Raji (cell line): ENCODE results near the gene SMAD3.

Experiments
- POLR2A ChIP-seq: IDR thresholded peaks from 2 replicates; pipeline ENCODE4 v1.6.1; 2011; ENCODE audit warnings: low read depth, low read length, control low read depth; ENCODE audit not compliant: insufficient read depth

Gene SMAD3

GRCh38 chr15:67198157-67198754 is 132.9 kb downstream of the SMAD3 start:
- no peak for TF ChIP-seq POLR2A

- no peak for TF ChIP-seq POLR2A
Observed at GRCh38 chr15:67199391-67199790, 134.0 kb downstream of the SMAD3 start.

- TF ChIP-seq POLR2A: no peak
Observed at GRCh38 chr15:67199881-67200763, 134.7 kb downstream of the SMAD3 start.

- no peak for TF ChIP-seq POLR2A
Observed at GRCh38 chr15:67201136-67201535, 135.7 kb downstream of the SMAD3 start.

- no peak for TF ChIP-seq POLR2A
Observed at GRCh38 chr15:67202091-67202490, 136.7 kb downstream of the SMAD3 start.

GRCh38 chr15:67202991-67203390 is 137.6 kb downstream of the SMAD3 start:
- TF ChIP-seq POLR2A: no peak

- TF ChIP-seq POLR2A: no peak
Observed at GRCh38 chr15:67207555-67208207, 142.3 kb downstream of the SMAD3 start.

- no peak for TF ChIP-seq POLR2A
Observed at GRCh38 chr15:67208396-67208795, 143.0 kb downstream of the SMAD3 start.

GRCh38 chr15:67210555-67211168 is 145.3 kb downstream of the SMAD3 start:
- no peak for TF ChIP-seq POLR2A

GRCh38 chr15:67212684-67213367 is 147.4 kb downstream of the SMAD3 start:
- TF ChIP-seq POLR2A: no peak

- no peak for TF ChIP-seq POLR2A
Observed at GRCh38 chr15:67215102-67215501, 149.7 kb downstream of the SMAD3 start.

- no peak for TF ChIP-seq POLR2A
Observed at GRCh38 chr15:67216859-67217258, 151.5 kb downstream of the SMAD3 start.

- no peak for TF ChIP-seq POLR2A
Observed at GRCh38 chr15:67218428-67218827, 153.0 kb downstream of the SMAD3 start.

- no peak for TF ChIP-seq POLR2A
Observed at GRCh38 chr15:67219288-67219687, 153.9 kb downstream of the SMAD3 start.

- no peak for TF ChIP-seq POLR2A
Observed at GRCh38 chr15:67224889-67225288, 159.5 kb downstream of the SMAD3 start.
